Endodermal cell (in vitro differentiated cells): ENCODE data around the gene UTP15. TPM values are rescaled to one million over a fixed set of nuclear protein-coding genes. Genes with fewer than 3 reads are reported as not detected.
A peak's percentile ranks its signal among the peaks of the same experiment; 100 is the strongest.

ENCODE experiments used
- DNase-seq: peaks from one replicate; pipeline ENCODE4 v3.0.0-alpha.2; 2017
- H3K27ac ChIP-seq: 2 replicates; pipeline ENCODE4 v1.5.1; 2013; ENCODE audit warnings: mild to moderate bottlenecking, low read depth, low read length, moderate library complexity
- H3K27me3 ChIP-seq: 2 replicates; pipeline ENCODE4 v1.6.1; 2013; ENCODE audit warnings: mild to moderate bottlenecking, low read length, moderate library complexity; ENCODE audit not compliant: insufficient read depth, control insufficient read depth, poor library complexity, severe bottlenecking
- H3K36me3 ChIP-seq: 2 replicates; pipeline ENCODE4 v1.7.0; 2013; ENCODE audit warnings: mild to moderate bottlenecking, low read length, moderate library complexity; ENCODE audit not compliant: control insufficient read depth, insufficient read depth
- H3K4me1 ChIP-seq: one replicate; pipeline ENCODE4 v1.7.0; 2013; ENCODE audit warnings: low read length; ENCODE audit not compliant: control insufficient read depth, insufficient read depth
- H3K4me3 ChIP-seq: 2 replicates; pipeline ENCODE4 v1.5.1; 2013; ENCODE audit warnings: mild to moderate bottlenecking, low read length, moderate library complexity
- H3K9ac ChIP-seq: 2 replicates; pipeline ENCODE4 v1.6.1; 2013; ENCODE audit warnings: mild to moderate bottlenecking, low read length, moderate library complexity; ENCODE audit not compliant: poor library complexity, severe bottlenecking; ENCODE audit errors: extremely low read depth
- H3K9me3 ChIP-seq: 2 replicates; pipeline ENCODE4 v1.6.1; 2013; ENCODE audit warnings: mild to moderate bottlenecking, low read length, moderate library complexity; ENCODE audit not compliant: control insufficient read depth
- H3K27ac Mint-ChIP-seq: 2 replicates; pipeline ENCODE4 v1.8.0; 2020; ENCODE audit warnings: mixed read lengths
- H3K27me3 Mint-ChIP-seq: 2 replicates; pipeline ENCODE4 v1.8.0; 2021; ENCODE audit warnings: mild to moderate bottlenecking, mixed read lengths; ENCODE audit not compliant: insufficient read depth
- H3K36me3 Mint-ChIP-seq: 2 replicates; pipeline ENCODE4 v1.8.0; 2020; ENCODE audit warnings: low read depth, mixed read lengths
- H3K4me1 Mint-ChIP-seq: 2 replicates; pipeline ENCODE4 v1.8.0; 2020; ENCODE audit warnings: mixed read lengths
- H3K4me3 Mint-ChIP-seq: 2 replicates; pipeline ENCODE4 v1.8.0; 2020; ENCODE audit warnings: mild to moderate bottlenecking, moderate library complexity, mixed read lengths
- H3K9me3 Mint-ChIP-seq: 2 replicates; pipeline ENCODE4 v1.8.0; 2020; ENCODE audit warnings: mild to moderate bottlenecking, mixed read lengths
- CTCF ChIP-seq: fragments of 200-600 bp; sonication (generic); conservative IDR thresholded peaks from 2 replicates; pipeline ENCODE4 v1.5.0; 2021; ENCODE audit warnings: antibody characterized with exemption, mild to moderate bottlenecking
- WGBS, 2 experiments: methylation state at CpG; one replicate each; pipeline versions ENCODE4 v1.1.5 to v1.1.7; 2013; ENCODE audit warnings: missing lambda C conversion rate in 2 of 2, mixed read lengths in 1 of 2; ENCODE audit not compliant: insufficient coverage in 1 of 2, insufficient read length in 1 of 2; 5-methylcytosine and 5-hydroxymethylcytosine counted together
- total RNA-seq, 2 donors: library from RNA; stranded (reverse); fragmentation: NEBNext Ultra II Directional in 1 of 2; extraction: Animal tissue kit (Norgen Biotek cat#: 25700) in 1 of 2; gene quantifications; 2 replicates in 1 of 2; 3 replicates in 1 of 2; pipeline ENCODE4 v1.2.1, GENCODE V29; 2021

UTP15 gene
- total RNA-seq, 2 donors from 2014 or later, result 24.7 to 28.3 TPM

GRCh38 chr5:73564675-73565074 lies 868 bp upstream of the UTP15 start:
- peak overlapping the region; percentile 97 for H3K27ac Mint-ChIP-seq
- H3K4me3 ChIP-seq, result peak overlapping the region; percentile 96
- no peaks in the 10 kb centered on the region for H3K9me3 Mint-ChIP-seq
- H3K27me3 ChIP-seq, result no peaks in the 10 kb centered on the region
- no peak for TF ChIP-seq CTCF
- H3K36me3 ChIP-seq, result peaks cover 20% of the 10 kb centered on the region
- peaks cover 13% of the 10 kb centered on the region for H3K4me1 Mint-ChIP-seq
- no peaks in the 10 kb centered on the region for H3K4me1 ChIP-seq
- no peak for DNase-seq
- WGBS, 2 experiments, result 11 to 17% methylated on average over 7 to 9 of the region's 9 CpGs
- H3K9ac ChIP-seq, result peak overlapping the region; percentile 96
- peak overlapping the region; percentile 67 for H3K27ac ChIP-seq
- no peaks in the 10 kb centered on the region for H3K9me3 ChIP-seq
- no peaks in the 10 kb centered on the region for H3K27me3 Mint-ChIP-seq
- H3K36me3 Mint-ChIP-seq, result peaks cover 24% of the 10 kb centered on the region
- peak overlapping the region; percentile 80 for H3K4me3 Mint-ChIP-seq

GRCh38 chr5:73565969-73566547 lies 515 bp downstream of the UTP15 start:
- H3K9me3 ChIP-seq, result no peaks in the 10 kb centered on the region
- WGBS, 2 experiments, result 0 to 9% methylated on average over 5 to 8 of the region's 8 CpGs
- no peak for DNase-seq
- peaks cover 22% of the 10 kb centered on the region for H3K36me3 ChIP-seq
- Mint-ChIP-seq H3K4me3 (peak overlapping the region; percentile 80), H3K27ac (peak overlapping the region; percentile 97), H3K4me1 (peaks cover 13% of the 10 kb centered on the region), H3K27me3 (no peaks in the 10 kb centered on the region), H3K9me3 (no peaks in the 10 kb centered on the region), H3K36me3 (peaks cover 29% of the 10 kb centered on the region)
- H3K27ac ChIP-seq, result peak overlapping the region; percentile 12
- H3K9ac ChIP-seq, result peak overlapping the region; percentile 96
- TF ChIP-seq CTCF, result no peak
- no peaks in the 10 kb centered on the region for H3K27me3 ChIP-seq
- H3K4me1 ChIP-seq, result no peaks in the 10 kb centered on the region
- H3K4me3 ChIP-seq, result peak overlapping the region; percentile 96

GRCh38 chr5:73582285-73583145 lies 17.0 kb downstream of the UTP15 start:
- peaks cover 40% of the 10 kb centered on the region for H3K36me3 ChIP-seq
- WGBS, 2 experiments, result 0 to 61% methylated on average over 1 to 3 of the region's 3 CpGs

More at GRCh38 chr5:73582285-73583145, 17.0 kb downstream of the UTP15 start:
- no peak overlapping the region for H3K4me3 ChIP-seq
- Mint-ChIP-seq H3K4me1 (peaks cover 6% of the 10 kb centered on the region), H3K27ac (no peak overlapping the region), H3K27me3 (no peaks in the 10 kb centered on the region), H3K9me3 (no peaks in the 10 kb centered on the region), H3K4me3 (no peak overlapping the region), H3K36me3 (peaks cover 33% of the 10 kb centered on the region)
- H3K27me3 ChIP-seq, result no peaks in the 10 kb centered on the region
- no peaks in the 10 kb centered on the region for H3K9me3 ChIP-seq
- TF ChIP-seq CTCF, result no peak
- no peak overlapping the region for H3K9ac ChIP-seq
- no peak overlapping the region for H3K27ac ChIP-seq
- no peaks in the 10 kb centered on the region for H3K4me1 ChIP-seq
- DNase-seq, result no peak
